NB4 (cell line): ENCODE measurements around the gene TRAF3IP3.

Source experiments
- DNase-seq: peaks from one replicate; pipeline ENCODE4 v3.0.0; 2010; ENCODE audit warnings: low read depth
- H3K4me3 ChIP-seq: one replicate; pipeline ENCODE4 v1.5.1; 2011; ENCODE audit warnings: mild to moderate bottlenecking, low read depth, low read length, moderate library complexity
- CTCF ChIP-seq: IDR thresholded peaks from one replicate; pipeline ENCODE4 v1.5.1; 2012; ENCODE audit warnings: low read depth, low read length
- MAX ChIP-seq: IDR thresholded peaks from 2 replicates; pipeline ENCODE4 v1.6.1; 2011; ENCODE audit warnings: low read depth, low read length
- MYC ChIP-seq: IDR thresholded peaks from 2 replicates; pipeline ENCODE4 v1.6.1; 2011; ENCODE audit warnings: low read depth, low read length
- POLR2A ChIP-seq: IDR thresholded peaks from 2 replicates; pipeline ENCODE4 v1.6.1; 2011; ENCODE audit warnings: mild to moderate bottlenecking; ENCODE audit not compliant: insufficient read length; ENCODE audit errors: extremely low read depth

TRAF3IP3 gene

GRCh38 chr1:209755926-209756614, at the start of gene TRAF3IP3:
Gene TRAF3IP3, plus strand, starts transcription at chr1:209756053. Its CDS starts 3,987 bp downstream, at chr1:209760040.
- peak within 1 kb of the TSS; percentile 80 for H3K4me3 ChIP-seq
- TF ChIP-seq MAX = peak; percentile 9; the same call in 1 of the 2 replicates
- peak; percentile 57; the same call in 1 of the 2 replicates for TF ChIP-seq MYC
- peak; percentile 50 for TF ChIP-seq POLR2A
- no peak for TF ChIP-seq CTCF
- DNase-seq = peak; percentile 95

GRCh38 chr1:209706622-209707021, 49.2 kb upstream of the TRAF3IP3 start:
- no peak for DNase-seq
- no peak overlapping the region for H3K4me3 ChIP-seq
- no peak for TF ChIP-seq MAX
- no peak for TF ChIP-seq CTCF
- no peak for TF ChIP-seq POLR2A
- no peak for TF ChIP-seq MYC

- H3K4me3 ChIP-seq = no peak overlapping the region
- TF ChIP-seq CTCF (no peak), MYC (no peak)
- DNase-seq = no peak
Observed at GRCh38 chr1:209707308-209707707, 48.5 kb upstream of the TRAF3IP3 start.

- DNase-seq = no peak
- TF ChIP-seq MAX = no peak
- TF ChIP-seq CTCF = no peak
- TF ChIP-seq MYC = no peak
- no peak for TF ChIP-seq POLR2A
- H3K4me3 ChIP-seq = no peak overlapping the region
Observed at GRCh38 chr1:209708297-209708696, 47.6 kb upstream of the TRAF3IP3 start.

- no peak for DNase-seq
- no peak overlapping the region for H3K4me3 ChIP-seq
- no peak for TF ChIP-seq MAX
- TF ChIP-seq POLR2A = no peak
Observed at GRCh38 chr1:209710093-209710492, 45.8 kb upstream of the TRAF3IP3 start.

- no peak for TF ChIP-seq MAX
- TF ChIP-seq CTCF = no peak
- no peak for TF ChIP-seq POLR2A
- no peak for TF ChIP-seq MYC
- no peak overlapping the region for H3K4me3 ChIP-seq
- no peak for DNase-seq
Observed at GRCh38 chr1:209710847-209711246, 45.0 kb upstream of the TRAF3IP3 start.
